Measurements from ENCODE around the gene CPVL. TPM values are rescaled to one million over a fixed set of nuclear protein-coding genes. Genes with fewer than 3 reads are reported as not detected.

Gene CPVL
- polyA plus RNA-seq, 3 donors = 410 to 1,111 (median 1,108) TPM

GRCh38 chr7:29160080-29160479, 13.7 kb upstream of the CPVL start:
- Mint-ChIP-seq H3K27ac (peak overlapping the region in 1 of 7 donors; percentile 23), H3K4me3 (no peak overlapping the region), H3K36me3 (peaks cover 11 to 30% of the 10 kb centered on the region in 2 donors), H3K27me3 (ENCODE audit: low read depth in 3 of 3) (peaks cover 0 to 2% (median 0%) of the 10 kb centered on the region in 3 donors), H3K9me3 (peaks cover 0 to 5% (median 0%) of the 10 kb centered on the region in 7 donors), H3K4me1 (peaks cover 24% of the 10 kb centered on the region)
- 100% methylated on average over 1 of the region's 2 CpGs for WGBS (ENCODE audit: insufficient coverage)
- no peak for TF ChIP-seq CTCF (IDR thresholded peaks at IDR 0.05)
- H3K9me3 ChIP-seq (replicated peaks in 1 of 2; ENCODE audit: control insufficient read depth in 1 of 2, insufficient read depth in 1 of 2, low read length in 2 of 2) = no peaks in the 10 kb centered on the region
- H3K36me3 ChIP-seq (replicated peaks in 1 of 2; ENCODE audit: control insufficient read depth in 1 of 2, insufficient read depth in 2 of 2, low read length in 2 of 2) = peaks cover 3 to 7% of the 10 kb centered on the region in 2 donors
- peaks cover 69% of the 10 kb centered on the region for H4K20me1 ChIP-seq (ENCODE audit: insufficient read depth, low read length)
- H3K4me3 ChIP-seq (replicated peaks in 1 of 3; ENCODE audit: low read depth in 2 of 3, low read length in 3 of 3) = no peak overlapping the region
- H3K4me1 ChIP-seq (ENCODE audit: control insufficient read depth in 1 of 2, insufficient read depth in 2 of 2, low read length in 2 of 2) = peaks cover 13 to 17% of the 10 kb centered on the region in 2 donors
- DNase-seq = no peak
- no peaks in the 10 kb centered on the region for H3K79me2 ChIP-seq (ENCODE audit: insufficient read depth, low read length)
- no peak overlapping the region for H3K27ac ChIP-seq (ENCODE audit: low read depth in 1 of 2, low read length in 2 of 2)
- H2AFZ ChIP-seq (ENCODE audit: insufficient read depth, low read depth, low read length, poor library complexity, severe bottlenecking) = no peak overlapping the region
- no peak overlapping the region for H3K4me2 ChIP-seq (replicated peaks; ENCODE audit: extremely low read depth, low read length, poor library complexity, severe bottlenecking)
- no peak overlapping the region for H3K9ac ChIP-seq (ENCODE audit: insufficient read depth, low read length, poor library complexity, severe bottlenecking)
- no peaks in the 10 kb centered on the region for H3K27me3 ChIP-seq (ENCODE audit: control insufficient read depth in 2 of 2, insufficient read depth in 2 of 2, low read length in 2 of 2)
- intact Hi-C loops (cut with micrococcal nuclease) = no loop called here

DNA sequence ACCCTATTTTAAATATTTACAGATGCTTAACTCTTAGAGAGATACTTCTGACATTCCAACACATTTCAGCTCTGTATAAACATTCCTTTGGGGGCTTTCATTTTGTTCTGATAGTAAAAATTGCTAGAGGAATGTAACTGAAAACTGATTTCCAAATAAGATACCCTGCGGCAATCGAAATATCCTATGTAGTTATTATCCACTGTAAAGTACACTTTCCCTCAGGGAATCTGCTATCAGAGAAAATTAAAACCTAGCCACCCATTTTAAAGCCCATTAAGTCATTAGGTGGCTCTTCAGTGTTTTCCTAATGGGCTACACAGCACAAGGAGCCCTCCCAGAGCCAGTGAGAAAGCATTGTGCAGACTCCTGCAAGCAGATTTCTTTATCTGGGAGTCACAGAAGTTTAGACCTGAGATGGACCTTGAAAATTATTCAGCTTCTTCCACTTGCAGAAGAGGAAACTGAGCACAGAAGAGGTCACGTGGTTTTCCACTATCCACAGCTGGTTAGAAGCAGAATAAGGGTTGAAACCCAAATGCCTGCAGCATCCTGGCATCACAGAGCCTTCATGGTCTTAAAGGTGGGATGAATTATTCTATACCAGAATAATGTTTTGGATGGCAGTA, 12.6 kb upstream of the CPVL start:
- intact Hi-C loops (cut with micrococcal nuclease) = no loop called here
- no peak overlapping the region for H3K4me2 ChIP-seq (replicated peaks; ENCODE audit: extremely low read depth, low read length, poor library complexity, severe bottlenecking)
- TF ChIP-seq CTCF (IDR thresholded peaks at IDR 0.05) = no peak
- H3K27me3 ChIP-seq (ENCODE audit: control insufficient read depth in 2 of 2, insufficient read depth in 2 of 2, low read length in 2 of 2) = no peaks in the 10 kb centered on the region
- H2AFZ ChIP-seq (ENCODE audit: insufficient read depth, low read depth, low read length, poor library complexity, severe bottlenecking) = no peak overlapping the region
- H3K27ac Mint-ChIP-seq = no peak overlapping the region
- no CpG with 5 or more reads among the region's 3 CpGs for WGBS (ENCODE audit: insufficient coverage)
- peaks cover 20% of the 10 kb centered on the region for H3K4me1 Mint-ChIP-seq
- H3K4me1 ChIP-seq (ENCODE audit: control insufficient read depth in 1 of 2, insufficient read depth in 2 of 2, low read length in 2 of 2) = peaks cover 13 to 17% of the 10 kb centered on the region in 2 donors
- H3K79me2 ChIP-seq (ENCODE audit: insufficient read depth, low read length) = no peaks in the 10 kb centered on the region
- H3K9me3 ChIP-seq (replicated peaks in 1 of 2; ENCODE audit: control insufficient read depth in 1 of 2, insufficient read depth in 1 of 2, low read length in 2 of 2) = no peaks in the 10 kb centered on the region
- no peak overlapping the region for H3K27ac ChIP-seq (ENCODE audit: low read depth in 1 of 2, low read length in 2 of 2)
- no peak overlapping the region for H3K4me3 ChIP-seq (replicated peaks in 1 of 3; ENCODE audit: low read depth in 2 of 3, low read length in 3 of 3)
- no peak overlapping the region for H3K9ac ChIP-seq (ENCODE audit: insufficient read depth, low read length, poor library complexity, severe bottlenecking)
- DNase-seq = no peak
- peaks cover 6 to 12% of the 10 kb centered on the region in 2 donors for H3K36me3 ChIP-seq (replicated peaks in 1 of 2; ENCODE audit: control insufficient read depth in 1 of 2, insufficient read depth in 2 of 2, low read length in 2 of 2)
- no peak overlapping the region for H3K4me3 Mint-ChIP-seq
- peaks cover 0 to 2% (median 0%) of the 10 kb centered on the region in 3 donors for H3K27me3 Mint-ChIP-seq (ENCODE audit: low read depth in 3 of 3)
- H3K36me3 Mint-ChIP-seq = peaks cover 23 to 41% of the 10 kb centered on the region in 2 donors
- peaks cover 0 to 7% (median 2%) of the 10 kb centered on the region in 7 donors for H3K9me3 Mint-ChIP-seq
- peaks cover 62% of the 10 kb centered on the region for H4K20me1 ChIP-seq (ENCODE audit: insufficient read depth, low read length)

Measured in CD14-positive monocyte (primary cell).